LNCAP (cell line): ENCODE measurements around the gene LACTBL1.

Experiments
- CTCF ChIP-seq: fragments of 450-650 bp; IDR thresholded peaks from 2 replicates; pipeline ENCODE4 v1.5.1; 2017; ENCODE audit warnings: mild to moderate bottlenecking

Gene LACTBL1

GRCh38 chr1:22935433-22935832 is 37.2 kb downstream of the LACTBL1 start:
- TF ChIP-seq CTCF = no peak

GRCh38 chr1:22932803-22933470 is 39.7 kb downstream of the LACTBL1 start:
- no peak for TF ChIP-seq CTCF

GRCh38 chr1:22930240-22930912 is 42.3 kb downstream of the LACTBL1 start:
- peak; percentile 47; the same call in 1 of the 2 replicates for TF ChIP-seq CTCF

- no peak for TF ChIP-seq CTCF
Observed at GRCh38 chr1:22925111-22925510, 47.6 kb downstream of the LACTBL1 start.

- no peak for TF ChIP-seq CTCF
Observed at GRCh38 chr1:22922640-22923039, 50.0 kb downstream of the LACTBL1 start.

- TF ChIP-seq CTCF = no peak
Observed at GRCh38 chr1:22921452-22922126, 51.1 kb downstream of the LACTBL1 start.

GRCh38 chr1:22920734-22921451 is 51.8 kb downstream of the LACTBL1 start:
- no peak for TF ChIP-seq CTCF
